ENCODE data around the gene NCOR2.

The NCOR2 gene

GRCh38 chr12:124566161-124566996, 1.0 kb downstream of the NCOR2 start:
- Histone ChIP-seq H3K9me3 (ENCODE audit: control insufficient read depth, insufficient read depth, low read length) (no peaks in the 10 kb centered on the region), H3K4me3 (ENCODE audit: low read length) (peak overlapping the region; percentile 69), H3K27me3 (ENCODE audit: control insufficient read depth, insufficient read depth, low read length) (no peaks in the 10 kb centered on the region), H3K4me1 (ENCODE audit: control insufficient read depth, insufficient read depth, low read length) (peaks cover 8% of the 10 kb centered on the region), H3K36me3 (ENCODE audit: control insufficient read depth, insufficient read depth, low read length) (no peaks in the 10 kb centered on the region), H3K27ac (ENCODE audit: low read length) (no peak overlapping the region)
- DNase-seq (ENCODE audit: low read depth, low spot score) = no peak
- WGBS (ENCODE audit: insufficient coverage, insufficient read length) = no CpG with 5 or more reads among the region's 56 CpGs

- Histone ChIP-seq H3K9me3 (ENCODE audit: control insufficient read depth, insufficient read depth, low read length) (no peaks in the 10 kb centered on the region), H3K4me1 (ENCODE audit: control insufficient read depth, insufficient read depth, low read length) (peaks cover 7% of the 10 kb centered on the region), H3K27ac (ENCODE audit: low read length) (no peak overlapping the region), H3K4me3 (ENCODE audit: low read length) (peak overlapping the region; percentile 69; the same call in 1 of the 2 replicates), H3K27me3 (ENCODE audit: control insufficient read depth, insufficient read depth, low read length) (no peaks in the 10 kb centered on the region), H3K36me3 (ENCODE audit: control insufficient read depth, insufficient read depth, low read length) (no peaks in the 10 kb centered on the region)
- WGBS (ENCODE audit: insufficient coverage, insufficient read length) = no CpG with 5 or more reads among the region's 14 CpGs
- no peak for DNase-seq (ENCODE audit: low read depth, low spot score)
Observed at GRCh38 chr12:124565656-124566160, 1.7 kb downstream of the NCOR2 start.

GRCh38 chr12:124564971-124565491, 2.4 kb downstream of the NCOR2 start:
- Histone ChIP-seq H3K36me3 (ENCODE audit: control insufficient read depth, insufficient read depth, low read length) (no peaks in the 10 kb centered on the region), H3K27ac (ENCODE audit: low read length) (no peak overlapping the region), H3K4me1 (ENCODE audit: control insufficient read depth, insufficient read depth, low read length) (peaks cover 8% of the 10 kb centered on the region)

GRCh38 chr12:124564232-124564958, 3.0 kb downstream of the NCOR2 start:
- H3K27me3 ChIP-seq (ENCODE audit: control insufficient read depth, insufficient read depth, low read length) = no peaks in the 10 kb centered on the region
- WGBS (ENCODE audit: insufficient coverage, insufficient read length) = no CpG with 5 or more reads among the region's 19 CpGs
- peaks cover 7% of the 10 kb centered on the region for H3K4me1 ChIP-seq (ENCODE audit: control insufficient read depth, insufficient read depth, low read length)
- no peaks in the 10 kb centered on the region for H3K9me3 ChIP-seq (ENCODE audit: control insufficient read depth, insufficient read depth, low read length)
- H3K36me3 ChIP-seq (ENCODE audit: control insufficient read depth, insufficient read depth, low read length) = no peaks in the 10 kb centered on the region
- no peak for DNase-seq (ENCODE audit: low read depth, low spot score)
- H3K27ac ChIP-seq (ENCODE audit: low read length) = no peak overlapping the region
- no peak overlapping the region; the same call in 1 of the 2 replicates for H3K4me3 ChIP-seq (ENCODE audit: low read length)

More at GRCh38 chr12:124564971-124565491, 2.4 kb downstream of the NCOR2 start:
- Histone ChIP-seq H3K9me3 (ENCODE audit: control insufficient read depth, insufficient read depth, low read length) (no peaks in the 10 kb centered on the region), H3K4me3 (ENCODE audit: low read length) (peak overlapping the region; percentile 19; the same call in 1 of the 2 replicates), H3K27me3 (ENCODE audit: control insufficient read depth, insufficient read depth, low read length) (no peaks in the 10 kb centered on the region)
- WGBS (ENCODE audit: insufficient coverage, insufficient read length) = no CpG with 5 or more reads among the region's 19 CpGs
- no peak for DNase-seq (ENCODE audit: low read depth, low spot score)

- DNase-seq (ENCODE audit: low read depth, low spot score) = no peak
- no CpG with 5 or more reads among the region's 10 CpGs for WGBS (ENCODE audit: insufficient coverage, insufficient read length)
- Histone ChIP-seq H3K4me3 (ENCODE audit: low read length) (no peak overlapping the region), H3K27ac (ENCODE audit: low read length) (no peak overlapping the region), H3K4me1 (ENCODE audit: control insufficient read depth, insufficient read depth, low read length) (peaks cover 7% of the 10 kb centered on the region), H3K36me3 (ENCODE audit: control insufficient read depth, insufficient read depth, low read length) (no peaks in the 10 kb centered on the region), H3K9me3 (ENCODE audit: control insufficient read depth, insufficient read depth, low read length) (no peaks in the 10 kb centered on the region), H3K27me3 (ENCODE audit: control insufficient read depth, insufficient read depth, low read length) (no peaks in the 10 kb centered on the region)
Observed at GRCh38 chr12:124563809-124564208, 3.6 kb downstream of the NCOR2 start.

- DNase-seq (ENCODE audit: low read depth, low spot score) = no peak
- Histone ChIP-seq H3K4me3 (ENCODE audit: low read length) (no peak overlapping the region), H3K4me1 (ENCODE audit: control insufficient read depth, insufficient read depth, low read length) (peaks cover 7% of the 10 kb centered on the region), H3K36me3 (ENCODE audit: control insufficient read depth, insufficient read depth, low read length) (no peaks in the 10 kb centered on the region), H3K27me3 (ENCODE audit: control insufficient read depth, insufficient read depth, low read length) (no peaks in the 10 kb centered on the region), H3K27ac (ENCODE audit: low read length) (no peak overlapping the region), H3K9me3 (ENCODE audit: control insufficient read depth, insufficient read depth, low read length) (no peaks in the 10 kb centered on the region)
- no CpG with 5 or more reads among the region's 11 CpGs for WGBS (ENCODE audit: insufficient coverage, insufficient read length)
Observed at GRCh38 chr12:124563401-124563800, 4.0 kb downstream of the NCOR2 start.

GRCh38 chr12:124562796-124563181, 4.6 kb downstream of the NCOR2 start:
- Histone ChIP-seq H3K4me1 (ENCODE audit: control insufficient read depth, insufficient read depth, low read length) (peaks cover 6% of the 10 kb centered on the region), H3K27ac (ENCODE audit: low read length) (no peak overlapping the region), H3K36me3 (ENCODE audit: control insufficient read depth, insufficient read depth, low read length) (no peaks in the 10 kb centered on the region), H3K27me3 (ENCODE audit: control insufficient read depth, insufficient read depth, low read length) (no peaks in the 10 kb centered on the region), H3K9me3 (ENCODE audit: control insufficient read depth, insufficient read depth, low read length) (no peaks in the 10 kb centered on the region), H3K4me3 (ENCODE audit: low read length) (no peak overlapping the region)
- no CpG with 5 or more reads among the region's 4 CpGs for WGBS (ENCODE audit: insufficient coverage, insufficient read length)
- DNase-seq (ENCODE audit: low read depth, low spot score) = no peak

- Histone ChIP-seq H3K27me3 (ENCODE audit: control insufficient read depth, insufficient read depth, low read length) (no peaks in the 10 kb centered on the region), H3K4me3 (ENCODE audit: low read length) (no peak overlapping the region), H3K27ac (ENCODE audit: low read length) (no peak overlapping the region), H3K36me3 (ENCODE audit: control insufficient read depth, insufficient read depth, low read length) (no peaks in the 10 kb centered on the region), H3K4me1 (ENCODE audit: control insufficient read depth, insufficient read depth, low read length) (peaks cover 9% of the 10 kb centered on the region), H3K9me3 (ENCODE audit: control insufficient read depth, insufficient read depth, low read length) (no peaks in the 10 kb centered on the region)
- WGBS (ENCODE audit: insufficient coverage, insufficient read length) = no CpG with 5 or more reads among the region's 18 CpGs
- DNase-seq (ENCODE audit: low read depth, low spot score) = no peak
Observed at GRCh38 chr12:124562018-124562795, 5.2 kb downstream of the NCOR2 start.

- no peaks in the 10 kb centered on the region for H3K27me3 ChIP-seq (ENCODE audit: control insufficient read depth, insufficient read depth, low read length)
- peaks cover 9% of the 10 kb centered on the region for H3K4me1 ChIP-seq (ENCODE audit: control insufficient read depth, insufficient read depth, low read length)
- no peak for DNase-seq (ENCODE audit: low read depth, low spot score)
- H3K27ac ChIP-seq (ENCODE audit: low read length) = no peak overlapping the region
- no peaks in the 10 kb centered on the region for H3K36me3 ChIP-seq (ENCODE audit: control insufficient read depth, insufficient read depth, low read length)
- H3K4me3 ChIP-seq (ENCODE audit: low read length) = no peak overlapping the region
- H3K9me3 ChIP-seq (ENCODE audit: control insufficient read depth, insufficient read depth, low read length) = no peaks in the 10 kb centered on the region
- no CpG with 5 or more reads among the region's 10 CpGs for WGBS (ENCODE audit: insufficient coverage, insufficient read length)
Observed at GRCh38 chr12:124561231-124561630, 6.2 kb downstream of the NCOR2 start.
